HG02588 (cell line): ENCODE data around the gene INPP5A.
"Not testable (repeated sequence)": the region's sequence is repeated elsewhere in the genome, so short reads cannot be mapped to it uniquely, and the experiment has no call there.

Source experiments
- ATAC-seq: cut with Tn5 transposase; IDR thresholded peaks from one replicate; pipeline ENCODE4 v1.9.1; 2021; ENCODE audit warnings: mild to moderate bottlenecking, moderate library complexity; ENCODE audit not compliant: unreplicated experiment

The INPP5A gene

GRCh38 chr10:132591166-132591971 lies 53.8 kb downstream of the INPP5A start:
- ATAC-seq = no peak

DNA sequence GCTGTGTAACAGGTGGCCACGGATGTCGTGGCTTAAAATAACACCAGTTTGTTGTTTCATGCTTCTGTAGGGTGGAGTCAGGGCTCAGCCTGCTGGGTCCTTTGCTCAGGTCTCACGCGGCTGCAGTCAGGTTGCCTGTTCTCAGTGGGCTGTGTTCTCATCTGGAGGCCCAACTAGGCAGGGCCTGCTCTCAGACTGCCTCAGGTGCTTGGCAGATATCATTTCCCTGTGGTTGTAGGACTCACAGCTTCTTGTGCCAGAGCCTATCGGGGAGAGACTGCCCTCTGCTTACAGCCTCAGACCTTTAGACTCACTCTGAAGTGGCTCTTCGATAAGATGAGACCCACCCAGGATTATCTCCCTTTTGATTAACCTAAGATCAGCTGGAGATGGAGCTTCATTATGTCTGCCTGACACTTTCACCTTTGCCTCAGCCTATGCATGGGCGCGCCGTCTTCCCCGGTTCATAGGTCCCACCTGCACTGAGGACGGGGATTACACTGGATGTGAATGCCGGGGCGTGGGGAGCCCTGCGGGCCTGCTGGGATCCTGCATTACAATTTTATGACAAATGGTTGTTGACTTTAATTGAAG lies 55.3 kb downstream of the INPP5A start:
- ATAC-seq = no peak

DNA sequence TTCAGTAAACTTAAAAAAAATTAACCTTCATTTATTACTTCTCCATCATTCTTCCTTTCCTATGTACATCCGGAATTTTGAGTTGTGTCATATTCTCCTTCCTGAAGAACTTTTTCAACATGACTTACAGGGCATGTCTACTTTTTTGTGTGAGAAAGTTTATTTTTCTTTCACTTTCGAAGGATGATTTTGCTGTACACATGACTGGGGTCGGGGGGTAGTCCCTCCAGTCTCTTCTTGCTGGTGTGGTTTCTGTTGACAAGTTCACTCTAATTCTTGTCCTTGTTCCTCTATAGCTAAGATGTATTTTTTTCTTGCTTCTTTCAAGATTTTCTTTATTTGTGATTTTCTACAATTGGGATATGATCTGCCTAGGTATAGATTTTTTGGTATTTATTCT lies 55.8 kb downstream of the INPP5A start:
- peak; percentile 63 for ATAC-seq

DNA sequence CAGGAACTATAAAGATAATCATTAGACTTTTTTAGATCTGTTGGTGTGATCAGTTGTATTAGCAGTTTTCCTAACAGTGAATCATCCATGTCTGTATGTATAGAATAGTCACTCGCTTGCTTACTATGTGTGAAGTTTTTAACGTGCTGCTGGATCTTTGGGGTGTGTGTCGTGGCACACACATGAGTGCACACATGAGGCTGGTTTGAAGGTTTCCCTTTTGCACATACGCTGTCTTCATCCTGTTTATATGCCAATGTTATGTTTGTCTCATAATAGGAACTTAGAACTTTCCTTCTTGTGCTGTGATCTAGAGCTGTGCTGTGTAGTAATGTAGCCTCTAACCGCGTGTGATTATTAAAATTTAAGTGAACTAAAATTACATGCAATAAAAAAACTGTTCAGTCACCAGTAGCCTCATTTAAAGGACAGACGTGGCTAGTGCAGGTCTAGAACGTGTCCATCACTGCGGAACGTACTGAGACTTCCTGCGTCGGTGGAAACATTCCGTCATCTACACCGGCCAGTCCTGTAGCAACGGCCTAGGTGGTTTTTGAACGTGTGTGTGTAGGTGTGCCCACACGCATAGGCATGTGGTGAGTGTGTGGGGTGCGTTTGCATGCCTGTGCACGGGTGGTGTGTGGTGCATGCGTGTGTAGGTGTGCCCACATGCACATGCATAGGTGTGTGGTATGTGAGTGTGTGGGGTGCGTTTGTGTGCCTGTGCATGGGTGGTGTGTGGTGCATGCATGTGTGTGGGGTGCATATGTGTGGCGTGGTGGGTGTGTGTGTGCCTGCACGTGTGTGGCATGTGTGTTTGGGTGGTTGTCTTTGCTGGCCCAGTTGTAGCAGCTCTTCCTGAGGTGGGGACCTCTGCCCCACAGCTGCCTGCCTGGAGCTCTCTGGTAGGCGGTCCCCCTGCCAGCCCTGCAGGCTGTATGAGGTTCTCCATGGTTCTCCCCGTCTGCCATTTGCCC lies 56.6 kb downstream of the INPP5A start:
- ATAC-seq = peak; percentile 78

DNA sequence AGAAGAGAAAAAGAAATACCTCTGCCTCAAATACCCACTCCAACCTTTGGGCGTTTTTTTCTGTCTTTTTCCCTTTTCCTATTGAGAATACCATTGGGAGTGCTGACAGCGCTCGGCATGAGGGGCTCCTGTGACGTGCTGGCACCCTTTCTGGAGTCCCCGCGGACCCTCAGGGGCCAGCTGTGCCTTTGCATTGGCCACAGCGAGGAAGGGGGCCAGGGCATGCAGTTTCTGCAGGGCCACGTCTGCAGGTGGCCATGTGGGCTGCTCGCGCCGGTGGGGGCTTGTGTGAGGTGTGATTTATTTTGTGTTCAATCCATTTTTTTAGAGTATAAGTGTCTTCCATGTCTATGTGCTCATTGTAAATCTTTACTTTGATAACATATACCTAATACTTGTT lies 57.4 kb downstream of the INPP5A start:
- ATAC-seq = no peak

DNA sequence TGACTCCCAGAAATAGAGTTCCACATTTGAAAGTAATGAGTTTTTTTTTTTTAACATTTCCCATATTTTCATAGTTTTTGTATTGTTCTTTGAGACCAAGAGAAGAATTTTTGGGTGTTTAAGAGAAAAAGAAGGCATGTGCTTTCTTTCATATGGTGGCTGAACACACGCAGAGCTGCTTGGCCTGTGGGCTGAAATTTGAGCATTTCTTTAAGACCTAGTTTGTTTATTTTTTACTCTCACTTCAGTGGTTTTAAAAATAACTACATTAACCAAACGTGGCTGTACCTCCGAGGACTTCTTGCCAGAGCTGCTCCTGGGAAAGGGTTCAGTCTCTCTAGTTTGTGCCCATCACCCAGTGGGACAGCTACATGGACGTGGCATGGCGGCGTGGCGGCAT lies 58.3 kb downstream of the INPP5A start:
- no peak for ATAC-seq

GRCh38 chr10:132596742-132597279 lies 59.2 kb downstream of the INPP5A start:
- no peak for ATAC-seq

DNA sequence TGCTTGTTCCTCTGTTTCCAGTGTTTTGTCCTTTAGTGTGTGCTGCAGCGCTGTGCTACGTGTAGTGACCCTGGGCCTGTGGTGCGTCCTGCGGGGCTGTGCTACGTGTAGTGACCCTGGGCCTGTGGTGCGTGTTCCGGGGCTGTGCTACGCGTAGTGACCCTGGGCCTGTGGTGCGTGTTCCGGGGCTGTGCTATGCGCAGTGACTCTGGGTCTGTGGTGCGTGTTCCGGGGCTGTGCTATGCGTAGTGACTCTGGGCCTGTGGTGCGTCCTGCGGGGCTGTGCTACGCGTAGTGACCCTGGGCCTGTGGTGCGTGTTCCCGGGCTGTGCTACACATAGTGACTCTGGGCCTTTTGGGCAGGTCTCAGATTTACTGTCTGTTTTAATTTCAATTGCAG lies 60.1 kb downstream of the INPP5A start:
- ATAC-seq = no peak

DNA sequence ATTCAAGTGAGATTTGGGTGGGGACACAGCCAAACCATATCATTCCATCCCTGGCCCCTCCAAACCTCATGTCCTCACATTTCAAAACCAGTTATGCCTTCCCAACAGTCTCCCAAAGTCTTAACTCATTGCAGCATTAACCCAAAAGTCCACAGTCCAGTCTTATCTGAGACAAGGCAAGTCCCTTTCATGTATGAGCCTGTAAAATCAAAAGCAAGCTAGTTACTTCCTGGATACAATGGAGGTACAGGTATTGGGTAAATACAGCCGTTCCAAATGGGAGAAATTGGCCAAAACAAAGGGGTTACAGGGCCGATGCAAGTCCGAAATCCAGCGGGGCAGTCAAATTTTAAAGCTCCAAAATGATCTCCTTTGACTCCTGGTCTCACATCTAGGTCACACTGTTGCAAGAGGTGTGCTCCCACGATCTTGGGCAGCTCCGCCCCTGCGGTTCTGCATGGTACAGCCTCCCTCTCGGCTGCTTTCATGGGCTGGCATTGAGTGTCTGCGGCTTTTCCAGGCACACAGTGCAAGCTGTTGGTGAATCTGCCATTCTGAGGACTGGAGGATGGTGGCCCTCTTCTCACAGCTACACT lies 61.5 kb downstream of the INPP5A start:
- ATAC-seq = not testable (repeated sequence)

- no peak for ATAC-seq
These were observed 62.1 kb downstream of the INPP5A start for GRCh38 chr10:132599732-132600131.

DNA sequence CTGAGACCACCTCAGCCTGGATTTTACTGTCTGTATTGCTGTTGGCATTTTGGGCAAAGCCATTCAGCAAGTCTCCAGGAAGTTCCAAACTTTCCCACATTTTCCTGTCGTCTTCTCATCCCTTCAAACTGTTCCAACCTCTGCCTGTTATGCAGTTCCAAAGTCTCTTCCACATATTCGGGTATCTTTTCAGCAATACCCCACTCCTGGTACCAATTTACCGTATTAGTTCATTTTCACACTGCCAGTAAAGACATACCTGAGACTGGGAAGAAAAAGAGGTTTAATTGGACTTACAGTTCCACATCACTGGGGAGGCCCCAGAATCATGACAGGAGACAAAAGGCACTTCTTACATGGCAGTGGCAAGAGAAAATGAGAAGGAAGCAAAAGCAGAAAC lies 62.8 kb downstream of the INPP5A start:
- ATAC-seq = no peak

GRCh38 chr10:132601567-132601966 lies 64.0 kb downstream of the INPP5A start:
- ATAC-seq = no peak

- ATAC-seq = no peak
These were observed 65.0 kb downstream of the INPP5A start for GRCh38 chr10:132602614-132603013.

DNA sequence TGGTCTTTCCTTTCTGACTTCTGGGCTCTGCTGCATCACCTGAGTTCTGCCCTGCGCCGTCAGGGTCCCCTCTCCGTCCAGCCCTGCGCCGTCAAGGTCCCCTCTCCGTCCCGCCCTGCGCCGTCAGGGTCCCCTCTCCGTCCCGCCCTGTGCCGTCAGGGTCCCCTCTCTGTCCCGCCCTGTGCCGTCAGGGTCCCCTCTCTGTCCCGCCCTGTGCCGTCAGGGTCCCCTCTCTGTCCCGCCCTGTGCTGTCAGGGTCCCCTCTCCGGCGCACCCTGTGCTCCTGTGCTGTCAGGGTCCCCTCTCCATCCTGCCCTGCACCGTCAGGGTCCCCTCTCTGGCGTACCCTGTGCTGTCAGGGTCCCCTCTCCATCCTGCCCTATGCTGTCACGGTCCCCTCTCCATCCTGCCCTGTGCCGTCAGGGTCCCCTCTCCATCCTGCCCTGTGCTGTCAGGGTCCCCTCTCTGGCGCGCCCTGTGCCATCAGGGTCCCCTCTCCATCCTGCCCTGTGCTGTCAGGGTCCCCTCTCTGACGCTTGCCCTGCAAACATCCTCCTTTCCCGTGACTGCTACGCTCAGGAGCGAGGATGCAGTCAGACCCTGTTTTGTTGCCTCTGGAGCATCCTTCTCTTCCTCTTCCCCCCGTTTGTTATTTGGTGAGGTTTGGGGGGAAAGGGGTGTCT lies 66.4 kb downstream of the INPP5A start:
- no peak for ATAC-seq

DNA sequence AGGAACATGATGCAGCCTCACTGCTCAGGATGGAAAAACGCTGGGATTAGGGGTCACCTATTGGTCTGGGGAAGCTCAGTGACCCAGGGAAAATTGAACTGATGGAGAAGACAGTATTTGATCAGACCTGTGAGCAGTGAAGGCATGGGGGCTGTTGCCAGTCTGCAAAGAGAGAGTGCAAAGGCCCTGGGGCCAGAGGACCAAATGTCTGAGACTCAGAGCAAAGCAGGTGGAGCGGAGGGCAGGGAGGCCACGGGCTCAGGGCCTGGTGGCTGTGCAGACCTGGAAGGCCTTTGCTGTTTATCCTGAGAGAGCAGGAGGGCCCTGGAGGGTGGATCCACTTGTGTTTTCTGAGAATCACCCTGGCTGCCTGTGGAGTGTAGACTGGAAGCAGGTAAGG lies 67.1 kb downstream of the INPP5A start:
- no peak for ATAC-seq

- ATAC-seq = no peak
These were observed 67.8 kb downstream of the INPP5A start for GRCh38 chr10:132605390-132605789.

GRCh38 chr10:132606031-132606491 lies 68.5 kb downstream of the INPP5A start:
- ATAC-seq = no peak

DNA sequence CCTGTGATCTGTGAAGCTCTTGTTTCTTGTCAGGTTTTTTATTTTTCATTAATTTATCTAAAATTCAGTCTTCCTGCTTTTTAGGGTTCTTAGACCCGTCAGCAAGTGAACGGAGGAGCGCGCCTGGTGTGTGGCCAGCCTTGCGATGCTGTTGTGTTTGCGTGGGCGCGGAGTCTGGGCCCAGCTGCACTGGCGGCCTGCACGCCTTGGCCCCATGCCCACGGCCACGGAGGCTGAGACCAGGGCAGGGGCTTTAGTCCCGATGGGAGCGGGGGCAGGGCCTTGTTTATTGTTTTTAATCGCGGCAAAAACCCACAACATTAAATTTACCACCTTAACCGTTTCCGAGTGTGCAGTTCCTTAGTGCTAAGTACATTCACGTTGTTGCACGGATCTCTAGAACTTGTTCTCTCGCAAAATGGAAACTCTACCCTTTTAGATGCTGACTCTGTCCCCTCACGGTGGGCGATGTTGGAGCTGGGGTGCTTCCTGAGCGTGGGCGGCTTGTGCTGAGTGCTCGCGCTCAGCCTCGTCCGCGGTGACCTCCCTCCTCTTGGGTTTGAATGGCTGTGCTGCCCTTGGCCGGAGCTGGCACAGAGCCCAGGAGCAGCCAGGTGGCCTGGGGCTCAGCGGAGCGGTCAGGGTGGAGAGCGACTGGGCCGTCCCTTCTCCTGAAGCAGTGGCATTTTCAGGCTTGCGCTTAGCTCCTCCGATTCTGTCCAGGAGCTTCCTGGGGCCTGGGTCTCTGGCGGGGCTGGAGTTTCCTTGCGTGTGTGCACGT lies 69.1 kb downstream of the INPP5A start:
- no peak for ATAC-seq

GRCh38 chr10:132607491-132607890 lies 69.9 kb downstream of the INPP5A start:
- no peak for ATAC-seq
